Adrenal gland (tissue), 5 donors: ENCODE results near the gene FIBIN.

Experiments used
- CTCF ChIP-seq, 6 experiments: fragments of 450-650 bp in 4 of 6; fragments of 200-600 bp in 2 of 6; sonication (generic) in 1 of 6; IDR thresholded peaks; 1 replicate in 5 of 6; 2 replicates in 1 of 6; pipeline versions ENCODE4 v1.5.1 to v1.8.0; 2016 to 2021; ENCODE audit warnings: antibody characterized with exemption in 6 of 6, mild to moderate bottlenecking in 2 of 6, moderate library complexity in 1 of 6
- POLR2A ChIP-seq, 2 donors: fragments of 450-650 bp; IDR thresholded peaks; one replicate each; pipeline ENCODE4 v1.6.1; 2017; ENCODE audit warnings: antibody characterized with exemption in 2 of 2, mild to moderate bottlenecking in 2 of 2, moderate library complexity in 1 of 2
- donor health status: DM: no; HTN: no; CAD: no.

- TF ChIP-seq CTCF (IDR thresholded peaks at IDR 0.05) (no peak), POLR2A (IDR thresholded peaks at IDR 0.05) (no peak)
These were observed 30.1 kb upstream of the FIBIN start for GRCh38 chr11:26963764-26964163.
